Ishikawa (cell line): Measurements from ENCODE around the gene CHRNA5.

ENCODE experiments used
- CEBPB ChIP-seq: IDR thresholded peaks from 2 replicates; pipeline ENCODE4 v1.6.1; 2012
- CREB1 ChIP-seq: IDR thresholded peaks from 2 replicates; pipeline ENCODE4 v1.6.1; 2012; ENCODE audit warnings: low read depth
- EGR1 ChIP-seq: IDR thresholded peaks from 2 replicates; pipeline ENCODE4 v1.6.1; 2012
- EP300 ChIP-seq: IDR thresholded peaks from 2 replicates; pipeline ENCODE4 v1.6.1; 2012; ENCODE audit warnings: borderline replicate concordance
- FOXM1 ChIP-seq: IDR thresholded peaks from 2 replicates; pipeline ENCODE4 v1.6.1; 2012; ENCODE audit warnings: low read depth, borderline replicate concordance
- NFIC ChIP-seq: IDR thresholded peaks from 2 replicates; pipeline ENCODE4 v1.6.1; 2012
- RAD21 ChIP-seq: IDR thresholded peaks from 2 replicates; pipeline ENCODE4 v1.6.1; 2012; ENCODE audit warnings: low read depth
- TAF1 ChIP-seq: IDR thresholded peaks from 2 replicates; pipeline ENCODE4 v1.6.1; 2012; ENCODE audit warnings: low read depth, mild to moderate bottlenecking
- TCF12 ChIP-seq: IDR thresholded peaks from 2 replicates; pipeline ENCODE4 v1.6.1; 2012; ENCODE audit warnings: low read depth
- TEAD4 ChIP-seq: IDR thresholded peaks from 2 replicates; pipeline ENCODE4 v1.6.1; 2012
- YY1 ChIP-seq: IDR thresholded peaks from 2 replicates; pipeline ENCODE4 v1.6.1; 2012; ENCODE audit warnings: low read depth
- ZBTB7A ChIP-seq: IDR thresholded peaks from 2 replicates; pipeline ENCODE4 v1.6.1; 2012; ENCODE audit warnings: low read depth
- TF ChIP-seq, protein P1 (sequence below): IDR thresholded peaks from 2 replicates; pipeline ENCODE4 v1.6.1; 2012
- TF ChIP-seq, protein P2 (sequence below): IDR thresholded peaks from 2 replicates; pipeline ENCODE4 v1.6.1; 2012
- TF ChIP-seq, protein P3 (sequence below): IDR thresholded peaks from 2 replicates; pipeline ENCODE4 v1.6.1; 2012; ENCODE audit warnings: low read depth, mild to moderate bottlenecking

The CHRNA5 gene

DNA sequence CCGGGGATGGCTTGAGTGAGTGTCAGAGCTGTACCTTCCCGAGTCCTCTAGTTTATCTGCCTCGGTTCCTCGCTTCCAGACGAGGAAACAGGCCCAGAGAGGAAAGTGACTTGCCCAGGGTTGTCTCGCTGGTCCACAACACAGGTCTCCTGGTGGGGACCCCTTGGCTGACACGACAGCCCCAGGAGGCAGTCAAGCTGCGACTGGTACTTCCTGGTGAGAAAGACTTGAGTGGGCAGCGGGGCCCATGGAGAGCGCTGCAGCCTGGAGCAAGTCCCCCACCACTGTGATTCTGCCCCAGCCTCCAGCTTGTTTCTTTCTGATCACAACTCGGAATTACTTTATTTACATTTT lies 600 bp upstream of the CHRNA5 start:
- TF ChIP-seq RAD21 (no peak), ZBTB7A (no peak), EGR1 (no peak), YY1 (no peak), TCF12 (no peak), TEAD4 (no peak), CEBPB (no peak), NFIC (no peak), CREB1 (no peak), TAF1 (no peak), FOXM1 (no peak), EP300 (no peak)
- TF ChIP-seq, protein P1, sequence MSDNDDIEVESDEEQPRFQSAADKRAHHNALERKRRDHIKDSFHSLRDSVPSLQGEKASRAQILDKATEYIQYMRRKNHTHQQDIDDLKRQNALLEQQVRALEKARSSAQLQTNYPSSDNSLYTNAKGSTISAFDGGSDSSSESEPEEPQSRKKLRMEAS = no peak
- TF ChIP-seq, protein P2, sequence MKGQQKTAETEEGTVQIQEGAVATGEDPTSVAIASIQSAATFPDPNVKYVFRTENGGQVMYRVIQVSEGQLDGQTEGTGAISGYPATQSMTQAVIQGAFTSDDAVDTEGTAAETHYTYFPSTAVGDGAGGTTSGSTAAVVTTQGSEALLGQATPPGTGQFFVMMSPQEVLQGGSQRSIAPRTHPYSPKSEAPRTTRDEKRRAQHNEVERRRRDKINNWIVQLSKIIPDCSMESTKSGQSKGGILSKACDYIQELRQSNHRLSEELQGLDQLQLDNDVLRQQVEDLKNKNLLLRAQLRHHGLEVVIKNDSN = no peak
- TF ChIP-seq, protein P3, sequence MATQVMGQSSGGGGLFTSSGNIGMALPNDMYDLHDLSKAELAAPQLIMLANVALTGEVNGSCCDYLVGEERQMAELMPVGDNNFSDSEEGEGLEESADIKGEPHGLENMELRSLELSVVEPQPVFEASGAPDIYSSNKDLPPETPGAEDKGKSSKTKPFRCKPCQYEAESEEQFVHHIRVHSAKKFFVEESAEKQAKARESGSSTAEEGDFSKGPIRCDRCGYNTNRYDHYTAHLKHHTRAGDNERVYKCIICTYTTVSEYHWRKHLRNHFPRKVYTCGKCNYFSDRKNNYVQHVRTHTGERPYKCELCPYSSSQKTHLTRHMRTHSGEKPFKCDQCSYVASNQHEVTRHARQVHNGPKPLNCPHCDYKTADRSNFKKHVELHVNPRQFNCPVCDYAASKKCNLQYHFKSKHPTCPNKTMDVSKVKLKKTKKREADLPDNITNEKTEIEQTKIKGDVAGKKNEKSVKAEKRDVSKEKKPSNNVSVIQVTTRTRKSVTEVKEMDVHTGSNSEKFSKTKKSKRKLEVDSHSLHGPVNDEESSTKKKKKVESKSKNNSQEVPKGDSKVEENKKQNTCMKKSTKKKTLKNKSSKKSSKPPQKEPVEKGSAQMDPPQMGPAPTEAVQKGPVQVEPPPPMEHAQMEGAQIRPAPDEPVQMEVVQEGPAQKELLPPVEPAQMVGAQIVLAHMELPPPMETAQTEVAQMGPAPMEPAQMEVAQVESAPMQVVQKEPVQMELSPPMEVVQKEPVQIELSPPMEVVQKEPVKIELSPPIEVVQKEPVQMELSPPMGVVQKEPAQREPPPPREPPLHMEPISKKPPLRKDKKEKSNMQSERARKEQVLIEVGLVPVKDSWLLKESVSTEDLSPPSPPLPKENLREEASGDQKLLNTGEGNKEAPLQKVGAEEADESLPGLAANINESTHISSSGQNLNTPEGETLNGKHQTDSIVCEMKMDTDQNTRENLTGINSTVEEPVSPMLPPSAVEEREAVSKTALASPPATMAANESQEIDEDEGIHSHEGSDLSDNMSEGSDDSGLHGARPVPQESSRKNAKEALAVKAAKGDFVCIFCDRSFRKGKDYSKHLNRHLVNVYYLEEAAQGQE = no peak

DNA sequence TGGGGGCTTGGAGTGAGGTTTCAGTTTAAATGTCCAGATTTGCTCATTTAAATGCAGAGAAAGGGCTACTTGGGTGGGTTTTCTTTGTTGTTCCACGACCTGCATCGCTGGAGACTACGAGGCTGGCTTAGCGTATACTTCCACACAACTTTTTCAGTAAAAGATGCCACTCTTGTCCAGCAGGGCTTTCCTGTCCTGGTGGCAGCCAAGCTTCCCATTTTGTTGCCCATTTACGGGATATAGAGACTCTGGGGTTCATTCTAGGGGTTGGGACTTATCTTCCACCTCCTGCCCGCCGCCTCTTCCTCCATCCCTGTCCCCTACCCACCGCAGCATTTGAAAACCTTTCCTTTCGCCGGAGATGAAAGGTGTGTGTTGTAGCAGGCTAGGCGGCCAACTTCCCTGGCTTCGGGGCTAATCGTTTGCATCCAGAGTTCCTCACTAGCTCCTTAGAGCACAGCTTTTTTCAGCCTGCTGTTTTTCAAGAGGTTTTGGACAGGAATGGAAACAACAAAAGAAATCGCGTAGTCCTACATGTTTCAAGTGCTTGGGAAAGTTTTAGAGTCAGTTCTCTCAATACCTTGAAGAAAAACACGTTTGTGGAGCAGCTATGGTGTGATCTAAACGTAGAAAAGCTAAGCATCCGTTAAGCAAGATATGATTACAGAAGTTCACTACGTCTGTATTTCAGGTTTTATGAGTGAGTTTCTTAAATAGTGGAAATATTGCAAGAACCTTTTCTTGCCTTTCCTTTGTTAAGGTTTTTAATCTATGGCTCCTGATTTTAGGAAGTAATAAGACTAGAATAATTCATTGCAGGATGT lies 843 bp downstream of the CHRNA5 start:
- TF ChIP-seq, protein P2 = no peak
- TF ChIP-seq EP300 (no peak), EGR1 (no peak), TCF12 (no peak), TEAD4 (no peak), FOXM1 (no peak), RAD21 (no peak), CEBPB (no peak), YY1 (no peak), CREB1 (no peak), TAF1 (no peak), NFIC (no peak), ZBTB7A (no peak)
- TF ChIP-seq, protein P1 = no peak
- TF ChIP-seq, protein P3 = no peak

DNA sequence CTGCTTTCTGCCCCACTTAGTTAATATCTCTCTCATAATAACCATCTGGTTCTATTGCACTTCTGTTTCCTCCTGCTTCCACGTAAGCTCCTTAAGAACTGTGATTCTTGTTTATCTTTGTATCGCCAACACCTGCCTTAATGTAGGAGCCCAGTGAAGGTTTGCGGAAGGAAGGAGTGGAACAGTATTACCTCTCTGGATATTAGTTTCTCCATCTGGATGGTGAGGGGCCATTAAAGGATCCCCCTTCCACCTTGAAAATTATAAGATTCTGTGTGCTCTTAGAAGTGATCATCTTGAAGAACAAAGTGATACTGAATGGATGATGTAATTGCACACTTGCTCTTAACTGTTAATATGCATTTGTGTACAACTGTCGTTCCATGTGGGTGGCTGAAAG lies 2.2 kb downstream of the CHRNA5 start:
- TF ChIP-seq TCF12 = no peak
- no peak for TF ChIP-seq CREB1
- no peak for TF ChIP-seq NFIC
- TF ChIP-seq FOXM1 = no peak
- TF ChIP-seq, protein P2 = no peak
- TF ChIP-seq, protein P3 = no peak
- TF ChIP-seq TAF1 = no peak
- TF ChIP-seq, protein P1 = no peak
- no peak for TF ChIP-seq EGR1
- no peak for TF ChIP-seq ZBTB7A
- no peak for TF ChIP-seq CEBPB
- no peak for TF ChIP-seq YY1
- TF ChIP-seq TEAD4 = no peak
- TF ChIP-seq EP300 = no peak
- no peak for TF ChIP-seq RAD21
